Osteocyte (in vitro differentiated cells): Measurements from ENCODE around the gene IFT20. TPM values are rescaled to one million over a fixed set of nuclear protein-coding genes. Genes with fewer than 3 reads are reported as not detected.
"Not testable (repeated sequence)": the region's sequence is repeated elsewhere in the genome, so short reads cannot be mapped to it uniquely, and the experiment has no call there.

Source experiments
- DNase-seq: peaks from one replicate; pipeline ENCODE4 v3.0.0; 2021; ENCODE audit warnings: mixed read lengths; ENCODE audit not compliant: unreplicated experiment; ENCODE audit errors: extremely low spot score
- H3K27ac Mint-ChIP-seq: one replicate; pipeline ENCODE4 v1.8.0; 2021; ENCODE audit warnings: mild to moderate bottlenecking, mixed read lengths; ENCODE audit not compliant: unreplicated experiment
- H3K27me3 Mint-ChIP-seq: one replicate; pipeline ENCODE4 v1.8.0; 2021; ENCODE audit warnings: mixed read lengths; ENCODE audit not compliant: unreplicated experiment
- H3K36me3 Mint-ChIP-seq: one replicate; pipeline ENCODE4 v1.8.0; 2021; ENCODE audit warnings: mixed read lengths; ENCODE audit not compliant: unreplicated experiment
- H3K4me1 Mint-ChIP-seq: one replicate; pipeline ENCODE4 v1.8.0; 2021; ENCODE audit warnings: mixed read lengths; ENCODE audit not compliant: unreplicated experiment
- H3K4me3 Mint-ChIP-seq: one replicate; pipeline ENCODE4 v1.8.0; 2021; ENCODE audit warnings: mild to moderate bottlenecking, moderate library complexity, mixed read lengths; ENCODE audit not compliant: unreplicated experiment
- H3K9me3 Mint-ChIP-seq: one replicate; pipeline ENCODE4 v1.8.0; 2021; ENCODE audit warnings: mixed read lengths; ENCODE audit not compliant: unreplicated experiment
- total RNA-seq: library from RNA; stranded (reverse); gene quantifications from 2 replicates; pipeline ENCODE4 v1.2.1, GENCODE V29; 2021
- TF ChIP-seq, protein P1 (sequence below): fragments of 200-600 bp; sonication (generic); IDR thresholded peaks from 2 replicates; pipeline ENCODE4 v1.5.0; 2021; ENCODE audit warnings: antibody characterized with exemption, mild to moderate bottlenecking, moderate library complexity

Gene IFT20
- total RNA-seq, 1 donor from 2014 or later = 61.9 TPM

DNA sequence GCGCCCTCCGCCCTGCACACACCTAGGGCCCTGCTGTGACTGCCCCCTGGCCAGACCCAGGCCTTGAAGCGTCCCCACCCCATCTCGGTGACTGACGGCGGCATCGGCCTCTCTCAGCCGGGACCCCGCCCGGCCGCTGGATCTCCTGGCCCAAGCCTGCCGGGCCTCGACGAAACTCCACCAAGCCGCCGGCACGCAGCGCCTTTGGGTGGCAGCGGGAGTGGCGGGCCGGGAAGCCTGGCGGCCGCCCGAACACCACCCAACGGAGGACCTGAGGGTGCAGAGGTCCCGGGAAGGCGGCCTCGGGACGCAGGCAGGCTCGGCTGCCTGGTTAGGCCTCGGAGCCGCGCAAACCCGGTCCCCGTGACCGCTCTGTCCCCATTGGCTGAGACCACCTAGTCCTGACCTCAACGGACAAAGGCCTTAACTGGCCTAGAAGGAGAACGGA lies 28.3 kb downstream of the IFT20 start:
- no peak overlapping the region for H3K4me3 Mint-ChIP-seq
- TF ChIP-seq, protein P1, sequence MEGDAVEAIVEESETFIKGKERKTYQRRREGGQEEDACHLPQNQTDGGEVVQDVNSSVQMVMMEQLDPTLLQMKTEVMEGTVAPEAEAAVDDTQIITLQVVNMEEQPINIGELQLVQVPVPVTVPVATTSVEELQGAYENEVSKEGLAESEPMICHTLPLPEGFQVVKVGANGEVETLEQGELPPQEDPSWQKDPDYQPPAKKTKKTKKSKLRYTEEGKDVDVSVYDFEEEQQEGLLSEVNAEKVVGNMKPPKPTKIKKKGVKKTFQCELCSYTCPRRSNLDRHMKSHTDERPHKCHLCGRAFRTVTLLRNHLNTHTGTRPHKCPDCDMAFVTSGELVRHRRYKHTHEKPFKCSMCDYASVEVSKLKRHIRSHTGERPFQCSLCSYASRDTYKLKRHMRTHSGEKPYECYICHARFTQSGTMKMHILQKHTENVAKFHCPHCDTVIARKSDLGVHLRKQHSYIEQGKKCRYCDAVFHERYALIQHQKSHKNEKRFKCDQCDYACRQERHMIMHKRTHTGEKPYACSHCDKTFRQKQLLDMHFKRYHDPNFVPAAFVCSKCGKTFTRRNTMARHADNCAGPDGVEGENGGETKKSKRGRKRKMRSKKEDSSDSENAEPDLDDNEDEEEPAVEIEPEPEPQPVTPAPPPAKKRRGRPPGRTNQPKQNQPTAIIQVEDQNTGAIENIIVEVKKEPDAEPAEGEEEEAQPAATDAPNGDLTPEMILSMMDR = no peak
- H3K27ac Mint-ChIP-seq = no peak overlapping the region
- no peaks in the 10 kb centered on the region for H3K36me3 Mint-ChIP-seq
- no peaks in the 10 kb centered on the region for H3K27me3 Mint-ChIP-seq
- H3K9me3 Mint-ChIP-seq = no peaks in the 10 kb centered on the region
- peaks cover 3% of the 10 kb centered on the region for H3K4me1 Mint-ChIP-seq
- no peak for DNase-seq

DNA sequence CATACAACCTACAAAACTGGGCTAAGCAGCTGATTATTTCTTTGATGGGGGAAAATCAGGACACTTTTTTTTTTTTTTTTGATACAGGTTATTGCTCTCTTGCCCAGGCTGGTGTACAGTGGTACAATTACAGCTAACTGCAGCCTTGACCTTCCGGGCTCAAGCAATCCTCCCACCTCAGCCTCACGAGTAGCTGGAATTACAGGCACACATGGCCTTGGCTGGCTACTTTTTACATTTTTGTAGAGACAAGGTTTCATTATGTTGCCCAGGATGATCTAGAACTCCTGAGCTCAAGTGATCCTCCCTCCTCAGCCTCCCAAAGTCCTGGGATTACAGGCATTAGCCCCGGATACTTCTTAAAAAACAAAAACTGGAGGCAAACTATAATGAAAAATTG lies 36.8 kb downstream of the IFT20 start:
- Mint-ChIP-seq H3K4me3 (no peak overlapping the region), H3K27me3 (no peaks in the 10 kb centered on the region), H3K27ac (no peak overlapping the region), H3K4me1 (peaks cover 8% of the 10 kb centered on the region), H3K36me3 (no peaks in the 10 kb centered on the region), H3K9me3 (no peaks in the 10 kb centered on the region)
- no peak for DNase-seq
- TF ChIP-seq, protein P1 = no peak

GRCh38 chr17:28295677-28296578 lies 39.3 kb downstream of the IFT20 start:
- TF ChIP-seq, protein P1 = no peak
- Mint-ChIP-seq H3K27me3 (no peaks in the 10 kb centered on the region), H3K27ac (no peak overlapping the region), H3K4me1 (peaks cover 26% of the 10 kb centered on the region), H3K4me3 (no peak overlapping the region), H3K9me3 (no peaks in the 10 kb centered on the region), H3K36me3 (no peaks in the 10 kb centered on the region)
- no peak for DNase-seq

- Mint-ChIP-seq H3K4me3 (no peak overlapping the region), H3K27ac (no peak overlapping the region), H3K4me1 (peaks cover 31% of the 10 kb centered on the region), H3K9me3 (no peaks in the 10 kb centered on the region), H3K36me3 (no peaks in the 10 kb centered on the region), H3K27me3 (no peaks in the 10 kb centered on the region)
- TF ChIP-seq, protein P1 = no peak
- DNase-seq = no peak
Observed at GRCh38 chr17:28293994-28294393, 41.3 kb downstream of the IFT20 start.

DNA sequence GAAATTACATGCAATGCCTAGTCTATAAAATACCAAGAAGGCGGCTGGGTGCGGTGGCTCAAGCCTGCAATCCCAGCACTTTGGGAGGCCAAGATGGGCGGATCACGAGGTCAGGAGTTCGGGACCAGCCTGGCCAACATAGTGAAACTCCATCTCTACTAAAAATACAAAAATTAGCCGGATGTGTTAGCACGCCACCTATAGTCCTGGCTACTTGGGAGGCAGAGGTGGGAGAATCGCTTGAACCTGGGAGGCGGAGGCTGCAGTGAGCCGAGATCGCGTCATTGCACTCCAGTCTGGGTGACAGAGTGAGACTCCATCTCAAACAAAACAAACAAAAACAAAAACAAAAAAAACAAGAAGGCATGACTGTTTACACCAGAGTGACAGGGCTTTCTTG lies 42.4 kb downstream of the IFT20 start:
- not testable (repeated sequence) for H3K27me3 Mint-ChIP-seq, H3K4me3 Mint-ChIP-seq, DNase-seq, H3K9me3 Mint-ChIP-seq, H3K36me3 Mint-ChIP-seq, H3K27ac Mint-ChIP-seq
- peaks cover 31% of the 10 kb centered on the region for H3K4me1 Mint-ChIP-seq
